Pulmonary artery endothelial cell (primary cell): Measurements from ENCODE around the gene ADAMTS13. TPM values are rescaled to one million over a fixed set of nuclear protein-coding genes. Genes with fewer than 3 reads are reported as not detected.
A peak's percentile ranks its signal among the peaks of the same experiment; 100 is the strongest.
"Not testable (repeated sequence)": the region's sequence is repeated elsewhere in the genome, so short reads cannot be mapped to it uniquely, and the experiment has no call there.

Experiments used
- DNase-seq: peaks from one replicate; pipeline ENCODE4 v3.0.0-alpha.2; 2011; ENCODE audit warnings: low read depth, low spot score
- total RNA-seq: library from RNA; depleted of rRNA; stranded (reverse); fragments of >200 nt; gene quantifications from 2 replicates; pipeline ENCODE4 v1.2.3, GENCODE V29; 2014

Gene ADAMTS13
- total RNA-seq, 1 donor from 2014 or later = 0.66 TPM

DNA sequence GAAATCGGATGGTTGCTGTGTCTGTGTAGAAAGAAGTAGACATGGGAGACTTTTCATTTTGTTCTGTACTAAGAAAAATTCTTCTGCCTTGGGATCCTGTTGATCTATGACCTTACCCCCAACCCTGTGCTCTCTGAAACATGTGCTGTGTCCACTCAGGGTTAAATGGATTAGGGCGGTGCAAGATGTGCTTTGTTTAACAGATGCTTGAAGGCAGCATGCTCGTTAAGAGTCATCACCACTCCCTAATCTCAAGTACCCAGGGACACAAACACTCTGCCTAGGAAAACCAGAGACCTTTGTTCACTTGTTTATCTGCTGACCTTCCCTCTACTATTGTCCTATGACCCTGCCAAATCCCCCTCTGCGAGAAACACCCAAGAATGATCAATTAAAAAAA lies 30.7 kb upstream of the ADAMTS13 start:
- DNase-seq = not testable (repeated sequence)

DNA sequence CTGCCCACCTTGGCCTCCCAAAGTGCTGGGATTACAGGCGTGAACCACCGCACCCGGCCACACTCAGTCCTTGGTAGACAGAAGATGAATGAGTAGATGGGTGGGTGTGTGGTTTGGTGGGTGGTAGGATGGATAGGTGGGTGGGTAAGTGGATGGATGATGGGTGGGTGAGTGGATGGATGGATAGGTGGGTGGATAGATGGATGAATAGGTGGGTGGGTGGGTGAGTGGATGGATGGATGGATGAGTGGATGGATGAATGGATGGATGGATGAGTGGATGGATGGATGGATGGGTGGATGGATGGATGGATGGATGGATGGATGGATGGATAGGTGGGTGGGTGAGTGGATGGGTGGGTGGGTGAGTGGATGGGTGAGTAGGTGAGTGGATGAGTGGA lies 29.9 kb upstream of the ADAMTS13 start:
- not testable (repeated sequence) for DNase-seq

GRCh38 chr9:133393399-133393798 lies 28.8 kb upstream of the ADAMTS13 start:
- no peak for DNase-seq

- no peak for DNase-seq
Observed at GRCh38 chr9:133394687-133395271, 27.4 kb upstream of the ADAMTS13 start.

- no peak for DNase-seq
Observed at GRCh38 chr9:133396952-133397351, 25.2 kb upstream of the ADAMTS13 start.

DNA sequence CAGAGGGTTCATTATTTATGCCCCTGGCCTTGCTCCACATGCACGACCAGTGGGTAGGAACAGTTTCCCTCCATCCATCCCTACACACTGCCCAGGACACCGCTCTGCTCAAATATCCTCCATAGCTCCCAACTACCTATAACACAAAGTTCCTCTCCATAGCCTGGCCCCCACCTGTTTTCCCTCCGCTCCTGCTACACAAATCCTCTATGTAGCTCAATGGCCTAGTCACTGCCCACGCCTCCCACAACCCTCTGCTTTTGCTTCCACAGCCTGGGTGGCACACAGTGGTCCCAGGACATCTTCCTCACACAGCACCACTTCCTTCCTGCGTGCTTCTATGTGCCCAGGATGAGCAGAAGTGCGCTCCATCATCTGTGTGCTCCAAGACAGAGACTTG lies 24.8 kb upstream of the ADAMTS13 start:
- DNase-seq = no peak

GRCh38 chr9:133397895-133398294 lies 24.3 kb upstream of the ADAMTS13 start:
- DNase-seq = no peak

GRCh38 chr9:133400292-133400691 lies 21.9 kb upstream of the ADAMTS13 start:
- DNase-seq = no peak

- no peak for DNase-seq
Observed at GRCh38 chr9:133401588-133401987, 20.6 kb upstream of the ADAMTS13 start.

- DNase-seq = no peak
Observed at GRCh38 chr9:133402689-133403088, 19.5 kb upstream of the ADAMTS13 start.

DNA sequence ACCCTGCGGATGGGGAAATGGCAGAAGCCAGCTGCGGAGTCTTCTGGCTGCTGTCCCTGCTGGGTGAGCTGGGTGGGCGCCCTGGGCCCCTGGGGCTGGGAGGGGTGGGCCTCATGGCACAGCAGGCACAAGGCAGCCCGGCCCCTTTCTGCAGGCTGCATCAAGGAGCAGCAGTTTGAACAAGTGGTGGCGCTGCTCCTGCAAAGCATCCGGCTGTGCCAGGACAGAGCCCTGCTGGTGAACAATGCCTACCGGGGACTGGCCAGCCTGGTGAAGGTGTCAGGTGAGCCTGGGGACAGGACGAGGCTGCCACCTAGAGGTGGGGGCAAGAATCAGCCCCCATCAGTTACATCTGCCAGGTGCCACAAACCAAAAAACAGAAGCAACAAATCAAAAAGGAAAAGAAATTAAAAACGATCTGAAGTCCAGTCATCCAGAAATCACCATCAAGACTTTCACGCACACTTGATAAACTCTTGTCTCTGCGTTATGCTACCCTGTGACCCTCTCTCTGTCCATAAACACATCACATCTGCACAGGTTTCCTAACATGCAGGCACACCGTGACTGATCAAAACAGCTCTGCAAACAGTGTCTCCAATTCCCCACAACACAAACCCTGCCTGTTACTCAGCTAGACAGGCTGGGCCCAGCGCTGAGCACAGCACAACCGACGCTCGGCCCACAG lies 18.3 kb upstream of the ADAMTS13 start:
- no peak for DNase-seq

DNA sequence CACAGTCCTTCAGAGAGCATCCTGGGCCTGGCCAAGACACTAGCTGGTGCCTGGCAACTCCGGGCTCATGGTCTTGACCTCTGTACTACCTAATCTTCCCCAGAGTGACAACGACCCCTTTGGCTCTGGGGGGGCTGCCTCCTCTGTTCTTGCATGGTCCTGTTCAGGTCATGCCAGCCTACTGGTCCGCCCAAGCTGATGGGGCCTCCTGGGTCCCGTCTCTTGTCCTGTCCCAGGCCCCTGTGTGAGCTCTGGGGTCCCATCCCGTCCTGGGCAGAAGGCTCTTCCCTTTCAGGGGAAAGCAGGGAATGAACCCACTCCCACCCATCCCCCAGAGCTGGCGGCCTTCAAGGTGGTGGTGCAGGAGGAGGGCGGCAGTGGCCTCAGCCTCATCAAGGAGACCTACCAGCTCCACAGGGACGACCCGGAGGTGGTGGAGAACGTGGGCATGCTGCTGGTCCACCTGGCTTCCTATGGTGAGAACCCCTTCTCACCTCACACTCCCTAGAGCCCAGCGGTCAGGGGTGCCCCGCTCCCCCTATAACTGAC lies 17.6 kb upstream of the ADAMTS13 start:
- no peak for DNase-seq

- no peak for DNase-seq
Observed at GRCh38 chr9:133405508-133406438, 16.4 kb upstream of the ADAMTS13 start.

DNA sequence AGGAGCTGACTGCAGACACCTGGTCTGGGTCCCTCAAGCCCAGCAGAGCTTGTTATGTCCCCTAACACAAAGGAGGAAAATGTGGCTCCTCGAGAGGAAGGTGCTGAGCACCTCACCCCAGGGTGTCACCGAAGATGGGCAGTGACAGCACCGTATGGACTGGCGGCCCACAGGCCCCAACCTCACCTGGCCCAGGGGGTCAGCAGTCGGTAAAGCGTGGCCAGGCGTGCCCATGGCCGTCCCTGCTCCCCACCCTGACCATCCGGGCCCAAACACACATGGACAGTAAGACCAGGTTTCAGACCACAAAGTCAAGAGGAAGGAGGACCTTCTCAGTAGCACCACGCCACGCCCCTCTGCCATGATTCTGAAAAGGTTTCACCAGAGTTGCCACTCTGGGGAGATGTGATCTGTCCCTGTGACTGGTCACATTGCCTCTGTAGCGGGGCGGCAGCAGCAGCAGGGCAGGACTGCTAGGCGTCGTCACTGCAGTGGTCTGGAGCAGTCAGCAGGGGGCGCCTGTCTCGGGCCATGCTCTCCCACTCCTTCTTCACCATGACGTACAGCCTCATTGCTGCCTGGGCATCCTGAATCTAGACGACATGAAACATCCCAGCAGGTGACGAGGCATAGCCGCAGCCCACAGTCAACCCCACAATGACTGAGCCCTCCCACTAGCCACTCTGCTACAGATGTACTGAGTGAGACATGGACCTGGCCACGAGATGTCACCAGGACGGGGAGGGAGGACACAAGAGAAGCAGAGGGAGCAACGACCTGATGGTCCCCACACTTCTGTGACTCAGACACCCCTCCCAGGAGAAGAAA lies 15.5 kb upstream of the ADAMTS13 start:
- peak; percentile 24 for DNase-seq

GRCh38 chr9:133408042-133408441 lies 14.1 kb upstream of the ADAMTS13 start:
- DNase-seq = no peak

- no peak for DNase-seq
Observed at GRCh38 chr9:133415170-133415569, 7.0 kb upstream of the ADAMTS13 start.

DNA sequence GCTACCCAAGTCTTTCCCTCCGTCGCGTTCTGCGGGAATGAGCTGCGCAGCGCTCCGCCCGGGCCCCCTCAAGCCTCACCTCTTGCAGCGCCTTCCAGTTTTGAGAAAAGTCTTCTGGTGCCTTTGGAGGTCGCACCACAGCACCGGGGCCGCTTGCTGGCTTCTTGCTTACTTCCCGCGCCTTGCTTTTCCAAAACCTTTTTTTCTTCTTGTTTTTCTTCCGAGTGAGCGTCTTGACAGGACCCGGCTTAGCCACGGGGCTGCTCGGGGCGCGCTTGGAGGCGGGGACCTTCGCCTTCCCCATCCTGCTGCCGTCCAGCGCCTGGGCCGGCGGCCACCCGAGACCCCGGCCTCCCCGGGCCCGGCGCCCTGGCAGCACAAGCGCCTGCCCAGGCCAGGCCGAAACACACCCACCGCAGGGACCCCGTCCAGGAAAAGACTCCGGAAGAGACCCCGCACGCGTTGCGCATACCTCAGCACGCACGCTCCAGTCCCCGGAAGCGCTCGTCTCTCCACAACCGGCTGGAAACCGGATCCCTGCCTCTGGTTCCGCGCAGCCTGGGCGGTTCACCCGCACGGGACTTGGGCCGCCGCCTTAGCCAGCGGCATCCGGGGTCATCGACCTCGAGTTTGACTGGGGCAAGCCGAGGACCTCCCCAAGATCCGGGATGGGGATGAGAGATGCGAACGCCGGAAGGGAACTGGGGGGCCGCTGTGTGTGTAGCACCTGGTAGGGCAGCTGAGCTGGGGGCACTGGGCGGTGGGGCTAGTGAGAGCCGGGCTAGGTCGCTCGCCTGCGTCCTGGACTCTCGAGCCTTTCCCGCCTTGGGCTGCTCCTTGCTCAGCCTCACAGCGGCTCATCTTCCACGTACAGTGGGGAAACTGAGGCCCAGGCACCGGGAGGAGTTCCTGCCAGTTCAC lies 4.4 kb upstream of the ADAMTS13 start, which contains the start of gene REXO4:
TSS of gene REXO4 (minus strand) at position 470 of the 921 bp plus-strand sequence. CDS start at position 304, 166 bp downstream.
- DNase-seq = peak; percentile 35

GRCh38 chr9:133419005-133419404 lies 3.2 kb upstream of the ADAMTS13 start:
- DNase-seq = no peak

DNA sequence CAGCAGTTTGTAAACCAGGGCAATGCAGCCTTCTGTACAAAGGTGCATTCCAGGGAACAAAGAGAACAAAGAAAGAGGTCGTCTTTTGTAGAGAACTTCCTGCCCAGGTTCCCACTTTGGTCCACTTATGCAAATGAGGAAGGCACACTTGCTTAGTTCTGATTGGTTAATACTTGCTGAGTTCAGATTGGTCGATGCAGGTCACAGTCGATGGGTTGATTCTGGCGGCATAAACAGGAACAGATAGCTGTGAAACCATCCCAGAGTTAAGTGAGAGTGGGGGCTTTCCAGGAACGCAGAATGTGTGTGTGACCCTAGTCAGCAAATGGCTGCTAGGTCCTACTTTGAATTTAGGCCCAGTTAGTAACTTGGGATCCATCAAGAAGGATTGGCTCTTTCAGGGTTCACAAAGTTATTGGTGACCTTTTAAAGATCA lies 1.8 kb upstream of the ADAMTS13 start:
- no peak for DNase-seq

DNA sequence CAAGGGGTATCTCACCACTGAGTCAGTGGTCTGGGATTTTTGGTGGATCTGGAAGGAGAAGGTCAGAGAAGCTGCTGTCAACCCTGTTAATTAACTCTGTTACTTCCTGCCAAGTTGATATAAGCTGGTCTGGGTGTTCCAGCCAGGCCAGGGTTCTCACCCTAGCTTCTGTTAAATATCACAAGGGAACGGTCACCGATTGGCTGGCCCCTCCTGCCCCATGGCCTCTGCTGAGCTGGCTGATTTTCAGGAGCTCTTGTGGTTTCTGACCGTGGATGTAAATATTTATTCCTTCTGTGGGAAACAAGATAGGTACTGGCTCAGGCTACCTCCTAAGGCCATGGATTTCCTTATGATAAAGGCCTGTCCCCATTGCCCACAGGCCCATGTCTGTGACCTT lies 1.0 kb downstream of the ADAMTS13 start:
- DNase-seq = no peak
